HepG2 (cell line): ENCODE results near the gene GCG.

Experiments used
- CBX1 ChIP-seq: IDR thresholded peaks from one replicate; pipeline ENCODE4 v1.6.1; 2016; ENCODE audit warnings: antibody characterized with exemption, low read depth
- HMGA1 ChIP-seq: sonication (generic); formaldehyde crosslinking; conservative IDR thresholded peaks from 2 replicates; pipeline ENCODE4 v1.4.0; 2020; ENCODE audit warnings: missing genetic modification reagents
- NFIB ChIP-seq: sonication (generic); formaldehyde crosslinking; IDR thresholded peaks from 2 replicates; pipeline ENCODE4 v1.9.0; 2021; ENCODE audit warnings: missing genetic modification reagents, mild to moderate bottlenecking, borderline replicate concordance
- NFIC ChIP-seq: IDR thresholded peaks from 2 replicates; pipeline ENCODE4 v1.6.1; 2012; ENCODE audit warnings: mild to moderate bottlenecking, low read length, inconsistent platforms
- POLR2A ChIP-seq, 2 experiments: IDR thresholded peaks; 2 replicates each; pipeline ENCODE4 v1.6.1; 2011; ENCODE audit warnings: low read depth in 2 of 2, low read length in 2 of 2, mild to moderate bottlenecking in 1 of 2, moderate library complexity in 1 of 2; ENCODE audit not compliant: insufficient read depth in 1 of 2
- TEAD2 ChIP-seq: sonication (generic); formaldehyde crosslinking; IDR thresholded peaks from 2 replicates; pipeline ENCODE4 v1.9.0; 2021; ENCODE audit warnings: missing genetic modification reagents
- ZFX ChIP-seq: sonication (generic); formaldehyde crosslinking; IDR thresholded peaks from 2 replicates; pipeline ENCODE4 v1.4.0; 2020; ENCODE audit warnings: mild to moderate bottlenecking, low read depth, missing genetic modification reagents, moderate library complexity
- ZNF790 ChIP-seq: sonication (generic); formaldehyde crosslinking; IDR thresholded peaks from 2 replicates; pipeline ENCODE4 v1.8.0; 2022; ENCODE audit warnings: missing genetic modification reagents, mild to moderate bottlenecking, borderline replicate concordance
- ZSCAN22 ChIP-seq: sonication (generic); formaldehyde crosslinking; IDR thresholded peaks from 2 replicates; pipeline ENCODE4 v1.4.0; 2020; ENCODE audit warnings: mild to moderate bottlenecking, missing genetic modification reagents
- TF ChIP-seq, protein P1 (sequence below): sonication (generic); formaldehyde crosslinking; IDR thresholded peaks from 2 replicates; pipeline ENCODE4 v1.4.0; 2020; ENCODE audit warnings: missing genetic modification reagents, borderline replicate concordance
- TF ChIP-seq, protein P2 (sequence below): sonication (generic); formaldehyde crosslinking; conservative IDR thresholded peaks from 2 replicates; pipeline ENCODE4 v1.4.0; 2020; ENCODE audit warnings: missing genetic modification reagents
- TF ChIP-seq, protein P3 (sequence below): sonication (generic); formaldehyde crosslinking; IDR thresholded peaks from 2 replicates; pipeline ENCODE4 v1.4.0; 2020; ENCODE audit warnings: missing genetic modification reagents
- TF ChIP-seq, protein P4 (sequence below): sonication (generic); formaldehyde crosslinking; conservative IDR thresholded peaks from 2 replicates; pipeline ENCODE4 v1.4.0; 2020; ENCODE audit warnings: mild to moderate bottlenecking, missing genetic modification reagents, moderate library complexity
- TF ChIP-seq, protein P5 (sequence below): sonication (generic); formaldehyde crosslinking; IDR thresholded peaks from 2 replicates; pipeline ENCODE4 v1.4.0; 2020; ENCODE audit warnings: missing genetic modification reagents

DNA sequence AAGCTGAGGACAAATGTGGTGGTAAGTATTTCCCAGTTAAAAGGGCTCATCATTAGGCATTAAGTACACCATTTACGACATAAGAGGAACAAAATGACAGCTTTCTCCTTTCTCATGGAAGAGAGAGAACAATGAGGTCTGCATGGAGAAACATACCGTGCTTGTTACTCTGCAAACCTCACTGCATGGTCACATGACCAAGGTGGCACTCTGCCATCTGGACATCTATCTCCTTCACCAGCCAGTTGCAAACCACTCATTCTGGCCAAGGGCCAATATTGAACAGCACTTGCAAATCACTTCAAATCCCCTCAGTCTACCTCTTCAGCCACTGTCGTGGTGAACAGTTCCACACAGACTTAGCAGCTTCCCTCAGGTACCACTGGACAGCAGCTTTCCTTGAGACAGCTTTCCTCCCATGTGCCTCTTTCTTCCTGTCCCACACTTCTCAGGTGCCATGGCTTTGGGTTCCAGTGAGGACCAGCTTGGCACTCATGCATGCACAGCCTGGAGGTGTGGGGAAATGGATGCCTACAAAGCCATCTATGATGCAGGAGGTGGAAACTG, 48.5 kb downstream of the GCG start:
- TF ChIP-seq ZSCAN22 (CRISPR knock-in tag) (no peak), POLR2A (IDR thresholded peaks at IDR 0.05; ENCODE audit: insufficient read depth in 1 of 2, low read depth in 2 of 2, low read length in 2 of 2) (no peak), ZFX (no peak), HMGA1 (CRISPR knock-in tag) (no peak), NFIB (CRISPR knock-in tag) (no peak), TEAD2 (CRISPR knock-in tag) (no peak), NFIC (no peak), ZNF790 (CRISPR knock-in tag) (no peak), CBX1 (no peak)
- TF ChIP-seq, protein P1, sequence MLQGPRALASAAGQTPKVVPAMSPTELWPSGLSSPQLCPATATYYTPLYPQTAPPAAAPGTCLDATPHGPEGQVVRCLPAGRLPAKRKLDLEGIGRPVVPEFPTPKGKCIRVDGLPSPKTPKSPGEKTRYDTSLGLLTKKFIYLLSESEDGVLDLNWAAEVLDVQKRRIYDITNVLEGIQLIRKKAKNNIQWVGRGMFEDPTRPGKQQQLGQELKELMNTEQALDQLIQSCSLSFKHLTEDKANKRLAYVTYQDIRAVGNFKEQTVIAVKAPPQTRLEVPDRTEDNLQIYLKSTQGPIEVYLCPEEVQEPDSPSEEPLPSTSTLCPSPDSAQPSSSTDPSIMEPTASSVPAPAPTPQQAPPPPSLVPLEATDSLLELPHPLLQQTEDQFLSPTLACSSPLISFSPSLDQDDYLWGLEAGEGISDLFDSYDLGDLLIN (CRISPR knock-in tag): no peak
- TF ChIP-seq, protein P2, sequence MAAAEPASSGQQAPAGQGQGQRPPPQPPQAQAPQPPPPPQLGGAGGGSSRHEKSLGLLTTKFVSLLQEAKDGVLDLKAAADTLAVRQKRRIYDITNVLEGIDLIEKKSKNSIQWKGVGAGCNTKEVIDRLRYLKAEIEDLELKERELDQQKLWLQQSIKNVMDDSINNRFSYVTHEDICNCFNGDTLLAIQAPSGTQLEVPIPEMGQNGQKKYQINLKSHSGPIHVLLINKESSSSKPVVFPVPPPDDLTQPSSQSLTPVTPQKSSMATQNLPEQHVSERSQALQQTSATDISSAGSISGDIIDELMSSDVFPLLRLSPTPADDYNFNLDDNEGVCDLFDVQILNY: no peak
- TF ChIP-seq, protein P3, sequence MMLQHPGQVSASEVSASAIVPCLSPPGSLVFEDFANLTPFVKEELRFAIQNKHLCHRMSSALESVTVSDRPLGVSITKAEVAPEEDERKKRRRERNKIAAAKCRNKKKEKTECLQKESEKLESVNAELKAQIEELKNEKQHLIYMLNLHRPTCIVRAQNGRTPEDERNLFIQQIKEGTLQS (CRISPR knock-in tag): no peak
- TF ChIP-seq, protein P4, sequence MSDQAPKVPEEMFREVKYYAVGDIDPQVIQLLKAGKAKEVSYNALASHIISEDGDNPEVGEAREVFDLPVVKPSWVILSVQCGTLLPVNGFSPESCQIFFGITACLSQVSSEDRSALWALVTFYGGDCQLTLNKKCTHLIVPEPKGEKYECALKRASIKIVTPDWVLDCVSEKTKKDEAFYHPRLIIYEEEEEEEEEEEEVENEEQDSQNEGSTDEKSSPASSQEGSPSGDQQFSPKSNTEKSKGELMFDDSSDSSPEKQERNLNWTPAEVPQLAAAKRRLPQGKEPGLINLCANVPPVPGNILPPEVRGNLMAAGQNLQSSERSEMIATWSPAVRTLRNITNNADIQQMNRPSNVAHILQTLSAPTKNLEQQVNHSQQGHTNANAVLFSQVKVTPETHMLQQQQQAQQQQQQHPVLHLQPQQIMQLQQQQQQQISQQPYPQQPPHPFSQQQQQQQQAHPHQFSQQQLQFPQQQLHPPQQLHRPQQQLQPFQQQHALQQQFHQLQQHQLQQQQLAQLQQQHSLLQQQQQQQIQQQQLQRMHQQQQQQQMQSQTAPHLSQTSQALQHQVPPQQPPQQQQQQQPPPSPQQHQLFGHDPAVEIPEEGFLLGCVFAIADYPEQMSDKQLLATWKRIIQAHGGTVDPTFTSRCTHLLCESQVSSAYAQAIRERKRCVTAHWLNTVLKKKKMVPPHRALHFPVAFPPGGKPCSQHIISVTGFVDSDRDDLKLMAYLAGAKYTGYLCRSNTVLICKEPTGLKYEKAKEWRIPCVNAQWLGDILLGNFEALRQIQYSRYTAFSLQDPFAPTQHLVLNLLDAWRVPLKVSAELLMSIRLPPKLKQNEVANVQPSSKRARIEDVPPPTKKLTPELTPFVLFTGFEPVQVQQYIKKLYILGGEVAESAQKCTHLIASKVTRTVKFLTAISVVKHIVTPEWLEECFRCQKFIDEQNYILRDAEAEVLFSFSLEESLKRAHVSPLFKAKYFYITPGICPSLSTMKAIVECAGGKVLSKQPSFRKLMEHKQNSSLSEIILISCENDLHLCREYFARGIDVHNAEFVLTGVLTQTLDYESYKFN (CRISPR knock-in tag): no peak
- TF ChIP-seq, protein P5, sequence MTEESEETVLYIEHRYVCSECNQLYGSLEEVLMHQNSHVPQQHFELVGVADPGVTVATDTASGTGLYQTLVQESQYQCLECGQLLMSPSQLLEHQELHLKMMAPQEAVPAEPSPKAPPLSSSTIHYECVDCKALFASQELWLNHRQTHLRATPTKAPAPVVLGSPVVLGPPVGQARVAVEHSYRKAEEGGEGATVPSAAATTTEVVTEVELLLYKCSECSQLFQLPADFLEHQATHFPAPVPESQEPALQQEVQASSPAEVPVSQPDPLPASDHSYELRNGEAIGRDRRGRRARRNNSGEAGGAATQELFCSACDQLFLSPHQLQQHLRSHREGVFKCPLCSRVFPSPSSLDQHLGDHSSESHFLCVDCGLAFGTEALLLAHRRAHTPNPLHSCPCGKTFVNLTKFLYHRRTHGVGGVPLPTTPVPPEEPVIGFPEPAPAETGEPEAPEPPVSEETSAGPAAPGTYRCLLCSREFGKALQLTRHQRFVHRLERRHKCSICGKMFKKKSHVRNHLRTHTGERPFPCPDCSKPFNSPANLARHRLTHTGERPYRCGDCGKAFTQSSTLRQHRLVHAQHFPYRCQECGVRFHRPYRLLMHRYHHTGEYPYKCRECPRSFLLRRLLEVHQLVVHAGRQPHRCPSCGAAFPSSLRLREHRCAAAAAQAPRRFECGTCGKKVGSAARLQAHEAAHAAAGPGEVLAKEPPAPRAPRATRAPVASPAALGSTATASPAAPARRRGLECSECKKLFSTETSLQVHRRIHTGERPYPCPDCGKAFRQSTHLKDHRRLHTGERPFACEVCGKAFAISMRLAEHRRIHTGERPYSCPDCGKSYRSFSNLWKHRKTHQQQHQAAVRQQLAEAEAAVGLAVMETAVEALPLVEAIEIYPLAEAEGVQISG (CRISPR knock-in tag): no peak
